Activated naive CD4-positive, alpha-beta T cell treated with anti-CD3 and anti-CD28 coated beads, Interleukin-2, amount 50 U/mL, for 72 hours (primary cell): ENCODE results near the gene PRPF19. TPM values are rescaled to one million over a fixed set of nuclear protein-coding genes. Genes with fewer than 3 reads are reported as not detected.

ENCODE experiments used
- ATAC-seq, 2 donors: fragments of 150-1000 bp; cut with Tn5 transposase; 2 replicates each; pipeline ENCODE4 v1.10.0; 2021; ENCODE audit warnings: mild to moderate bottlenecking in 2 of 2, moderate library complexity in 2 of 2
- DNase-seq, 2 donors: peaks; one replicate each; pipeline ENCODE4 v3.0.0; 2021 to 2022; ENCODE audit warnings: low spot score in 2 of 2
- H3K27ac Mint-ChIP-seq, 2 donors: one replicate each; pipeline ENCODE4 v1.8.0; 2022; ENCODE audit warnings: mild to moderate bottlenecking in 2 of 2, mixed read lengths in 2 of 2
- H3K36me3 Mint-ChIP-seq, 2 donors: one replicate each; pipeline ENCODE4 v1.8.0; 2022; ENCODE audit warnings: mixed read lengths in 2 of 2
- H3K9me3 Mint-ChIP-seq, 2 donors: one replicate each; pipeline ENCODE4 v1.8.0; 2022; ENCODE audit warnings: mixed read lengths in 2 of 2
- total RNA-seq, 2 donors: library from RNA; stranded (reverse); gene quantifications; one replicate each; pipeline ENCODE4 v1.2.3, GENCODE V29; 2022

Gene PRPF19
- total RNA-seq, 2 donors from 2014 or later, result 71.0 to 149 TPM

DNA sequence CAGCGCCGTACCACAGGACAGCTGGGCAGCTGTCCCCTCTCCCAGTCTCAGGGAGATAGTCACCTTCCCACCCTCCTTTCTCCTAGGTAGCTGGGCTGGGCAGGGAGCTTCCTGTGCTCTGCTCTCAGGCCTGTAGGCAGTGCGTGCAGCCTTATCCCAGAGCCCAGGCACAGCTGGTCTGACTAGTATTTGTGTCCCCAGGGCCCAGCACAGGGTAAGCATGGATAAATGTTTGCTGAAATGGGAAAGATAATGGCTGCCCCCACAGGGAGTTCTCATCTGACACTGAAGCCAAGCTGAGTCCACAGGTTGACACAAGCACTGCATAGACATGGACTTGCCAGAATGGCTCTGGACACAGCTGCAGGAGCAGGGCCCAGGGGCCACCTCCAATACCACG, 35.8 kb upstream of the PRPF19 start:
- Mint-ChIP-seq H3K36me3 (peaks cover 0 to 4% of the 10 kb centered on the region in 2 donors), H3K9me3 (no peaks in the 10 kb centered on the region), H3K27ac (no peak overlapping the region)
- ATAC-seq (no peak), DNase-seq (no peak)

DNA sequence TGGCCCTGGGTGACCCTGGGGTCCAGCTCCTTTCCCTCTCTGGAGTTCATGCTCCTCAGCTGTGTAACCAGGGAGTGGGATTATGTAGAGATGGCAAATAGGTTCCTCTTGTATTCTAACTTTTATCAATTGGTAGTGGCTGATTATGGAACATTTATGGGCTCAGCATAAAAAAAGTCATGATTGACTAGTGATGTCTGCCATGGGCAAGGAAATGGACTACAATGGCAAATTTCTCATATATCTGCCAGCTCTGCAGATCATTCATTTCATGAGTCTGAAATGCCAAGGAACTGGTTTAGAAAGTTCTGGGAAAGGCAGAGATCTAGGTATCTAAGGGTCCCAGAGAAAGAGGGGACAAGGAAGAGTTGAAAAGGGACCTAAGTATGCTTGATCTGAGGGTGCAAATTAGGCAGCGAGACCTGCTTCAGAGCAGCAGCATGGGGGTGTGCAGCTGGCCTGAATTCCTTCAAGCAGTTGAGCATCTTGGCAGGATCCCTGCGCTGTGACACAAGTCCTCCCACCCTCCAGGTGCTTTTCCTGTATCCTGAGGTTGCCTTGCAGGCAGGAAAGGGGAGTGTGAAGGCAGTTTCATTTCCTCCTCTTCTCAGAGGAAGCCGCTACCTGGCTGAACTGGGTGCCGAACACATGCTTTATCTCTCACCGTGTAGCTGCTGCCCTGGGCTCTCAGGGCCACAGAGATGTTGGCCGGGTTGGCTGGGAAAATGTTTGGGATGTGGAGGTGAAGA, 35.2 kb upstream of the PRPF19 start:
- H3K27ac Mint-ChIP-seq, result no peak overlapping the region
- H3K36me3 Mint-ChIP-seq, result peaks cover 0 to 4% of the 10 kb centered on the region in 2 donors
- DNase-seq (no peak), ATAC-seq (no peak)
- H3K9me3 Mint-ChIP-seq, result no peaks in the 10 kb centered on the region

DNA sequence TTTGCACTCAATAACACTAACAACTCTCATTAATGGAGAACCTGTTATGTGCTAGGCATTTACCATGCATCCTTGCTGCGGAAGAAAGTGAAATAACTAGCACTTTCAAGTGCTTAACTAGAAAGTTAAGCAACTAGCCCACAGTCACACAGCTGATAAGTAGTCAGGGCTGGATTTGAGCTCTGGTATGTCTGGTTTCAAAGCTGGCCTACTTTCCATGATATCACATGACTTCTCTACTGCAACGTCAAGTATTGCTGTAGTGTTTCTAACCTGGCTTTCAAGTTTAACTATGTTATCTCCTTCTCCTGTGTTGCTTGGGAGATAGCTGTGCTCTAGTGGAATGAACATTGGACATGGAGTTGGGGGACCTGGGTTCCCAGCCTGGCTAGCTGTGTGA, 33.5 kb upstream of the PRPF19 start:
- Mint-ChIP-seq H3K36me3 (peaks cover 0 to 4% of the 10 kb centered on the region in 2 donors), H3K9me3 (no peaks in the 10 kb centered on the region), H3K27ac (no peak overlapping the region)
- DNase-seq (no peak), ATAC-seq (peak; percentile 25 to 47)

DNA sequence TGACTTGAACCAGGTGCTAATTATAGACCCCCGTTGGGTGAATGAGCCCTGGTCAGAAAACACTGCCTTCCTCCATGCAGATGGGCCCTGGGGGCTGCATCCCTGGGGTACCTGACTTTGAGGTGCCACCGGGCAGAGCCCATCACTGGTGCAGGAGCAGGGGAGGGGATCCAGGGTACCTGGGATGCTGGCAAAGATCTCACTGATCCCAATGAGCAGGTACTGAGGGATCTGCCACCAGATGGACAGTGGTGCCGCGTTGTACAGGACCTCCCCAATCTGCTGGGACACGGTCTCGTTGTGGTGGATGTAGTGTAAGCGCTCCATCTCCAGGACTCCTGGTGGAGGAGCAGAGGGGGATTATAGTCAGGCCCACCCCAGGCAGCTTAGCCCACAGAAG, 32.9 kb upstream of the PRPF19 start:
- no peak for DNase-seq
- no peak for ATAC-seq
- Mint-ChIP-seq H3K9me3 (no peaks in the 10 kb centered on the region), H3K36me3 (peaks cover 0 to 4% of the 10 kb centered on the region in 2 donors), H3K27ac (no peak overlapping the region)

DNA sequence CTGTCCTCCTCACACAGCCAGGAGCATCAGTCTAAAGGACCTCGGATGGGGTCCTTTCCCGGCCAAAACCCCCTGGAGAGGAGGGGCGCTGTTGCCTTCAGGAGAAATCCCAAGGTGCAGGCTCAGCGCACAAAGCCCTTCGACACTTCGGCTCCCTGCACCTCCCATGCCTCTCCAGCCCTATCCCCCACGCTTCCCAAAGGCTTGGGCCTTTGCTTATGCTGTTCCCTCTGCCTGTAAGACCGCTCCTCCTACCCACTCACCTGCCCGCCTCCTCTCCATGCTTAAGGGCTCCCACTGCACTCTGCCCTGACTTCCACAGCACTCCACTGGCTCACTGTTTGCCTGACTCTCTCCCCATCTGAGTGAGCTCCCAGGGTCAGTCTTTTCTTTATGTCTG, 32.1 kb upstream of the PRPF19 start:
- Mint-ChIP-seq H3K36me3 (peaks cover 0 to 4% of the 10 kb centered on the region in 2 donors), H3K27ac (peak overlapping the region in 1 of 2 donors; percentile 46), H3K9me3 (no peaks in the 10 kb centered on the region)
- no peak for ATAC-seq
- DNase-seq, result no peak

DNA sequence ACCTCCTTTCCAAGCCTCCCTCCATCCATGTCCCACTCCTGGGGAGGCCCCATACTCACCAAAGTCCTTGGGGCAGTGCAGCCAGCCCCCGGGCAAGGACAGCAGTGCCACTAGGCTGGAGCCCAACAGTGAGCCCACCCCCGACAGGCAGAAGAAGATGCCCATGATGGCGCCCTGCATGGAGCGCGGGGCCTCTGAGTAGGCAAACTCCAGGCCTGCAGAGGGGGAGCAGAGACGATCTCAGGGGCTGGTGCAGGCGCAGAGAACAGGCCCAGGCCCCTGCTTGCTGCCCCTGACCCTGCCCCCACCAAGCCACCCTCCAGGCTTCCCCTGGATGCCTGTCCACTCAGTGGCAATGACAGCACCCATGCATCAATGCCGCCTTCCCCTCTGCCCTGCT, 31.4 kb upstream of the PRPF19 start:
- DNase-seq, result no peak
- peak overlapping the region in 1 of 2 donors; percentile 58 for H3K27ac Mint-ChIP-seq

DNA sequence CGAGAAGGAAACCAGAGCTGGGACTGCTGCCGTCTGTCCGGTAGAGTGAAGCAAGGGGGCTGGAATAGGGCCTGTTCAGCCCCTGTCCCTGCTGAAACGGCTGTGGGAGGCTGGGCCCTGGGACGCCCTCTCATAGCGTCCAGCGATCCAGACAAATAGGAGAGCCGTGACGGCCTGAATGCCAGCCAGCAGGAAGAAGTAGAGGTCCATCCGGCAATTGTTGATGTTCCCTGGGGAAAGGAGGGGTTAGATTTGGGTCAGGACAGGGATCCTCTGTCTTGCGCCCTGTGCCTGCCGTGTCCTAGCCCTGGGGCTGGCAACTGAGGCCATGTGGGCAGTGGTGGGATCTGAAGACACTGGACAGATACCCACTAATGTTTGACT, 30.8 kb upstream of the PRPF19 start:
- no peak for ATAC-seq
- no peaks in the 10 kb centered on the region for H3K9me3 Mint-ChIP-seq

More for the DNA sequence above, 31.4 kb upstream of the PRPF19 start:
- H3K36me3 Mint-ChIP-seq, result peaks cover 0 to 4% of the 10 kb centered on the region in 2 donors
- ATAC-seq, result no peak
- no peaks in the 10 kb centered on the region for H3K9me3 Mint-ChIP-seq

DNA sequence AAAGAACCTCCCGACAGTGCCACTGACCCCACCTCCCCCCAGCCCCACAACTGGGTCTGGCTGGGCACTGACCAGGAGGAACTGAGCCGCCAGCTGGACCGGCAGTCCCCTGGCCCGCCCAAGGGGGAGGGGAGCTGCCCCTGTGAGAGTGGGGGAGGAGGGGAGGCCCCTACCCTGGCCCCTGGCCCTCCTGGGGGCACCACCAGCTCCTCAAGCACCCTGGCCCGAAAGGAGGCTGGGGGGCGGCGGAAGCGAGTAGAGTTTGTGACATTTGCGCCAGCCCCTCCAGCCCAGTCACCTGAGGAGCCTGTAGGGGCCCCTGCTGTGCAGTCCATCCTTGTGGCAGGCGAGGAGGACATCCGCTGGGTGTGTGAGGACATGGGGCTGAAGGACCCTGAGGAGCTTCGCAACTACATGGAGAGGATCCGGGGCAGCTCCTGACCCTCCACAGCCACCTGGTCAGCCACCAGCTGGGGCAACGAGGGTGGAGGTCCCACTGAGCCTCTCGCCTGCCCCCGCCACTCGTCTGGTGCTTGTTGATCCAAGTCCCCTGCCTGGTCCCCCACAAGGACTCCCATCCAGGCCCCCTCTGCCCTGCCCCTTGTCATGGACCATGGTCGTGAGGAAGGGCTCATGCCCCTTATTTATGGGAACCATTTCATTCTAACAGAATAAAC, 30.2 kb upstream of the PRPF19 start:
- H3K27ac Mint-ChIP-seq, result peak overlapping the region in 1 of 2 donors; percentile 72
- H3K9me3 Mint-ChIP-seq, result no peaks in the 10 kb centered on the region
- peaks cover 0 to 4% of the 10 kb centered on the region in 2 donors for H3K36me3 Mint-ChIP-seq
- no peak for ATAC-seq
- no peak for DNase-seq

More for the DNA sequence above, 30.8 kb upstream of the PRPF19 start:
- Mint-ChIP-seq H3K27ac (peak overlapping the region in 1 of 2 donors; percentile 72), H3K36me3 (peaks cover 0 to 4% of the 10 kb centered on the region in 2 donors)
- DNase-seq, result no peak

DNA sequence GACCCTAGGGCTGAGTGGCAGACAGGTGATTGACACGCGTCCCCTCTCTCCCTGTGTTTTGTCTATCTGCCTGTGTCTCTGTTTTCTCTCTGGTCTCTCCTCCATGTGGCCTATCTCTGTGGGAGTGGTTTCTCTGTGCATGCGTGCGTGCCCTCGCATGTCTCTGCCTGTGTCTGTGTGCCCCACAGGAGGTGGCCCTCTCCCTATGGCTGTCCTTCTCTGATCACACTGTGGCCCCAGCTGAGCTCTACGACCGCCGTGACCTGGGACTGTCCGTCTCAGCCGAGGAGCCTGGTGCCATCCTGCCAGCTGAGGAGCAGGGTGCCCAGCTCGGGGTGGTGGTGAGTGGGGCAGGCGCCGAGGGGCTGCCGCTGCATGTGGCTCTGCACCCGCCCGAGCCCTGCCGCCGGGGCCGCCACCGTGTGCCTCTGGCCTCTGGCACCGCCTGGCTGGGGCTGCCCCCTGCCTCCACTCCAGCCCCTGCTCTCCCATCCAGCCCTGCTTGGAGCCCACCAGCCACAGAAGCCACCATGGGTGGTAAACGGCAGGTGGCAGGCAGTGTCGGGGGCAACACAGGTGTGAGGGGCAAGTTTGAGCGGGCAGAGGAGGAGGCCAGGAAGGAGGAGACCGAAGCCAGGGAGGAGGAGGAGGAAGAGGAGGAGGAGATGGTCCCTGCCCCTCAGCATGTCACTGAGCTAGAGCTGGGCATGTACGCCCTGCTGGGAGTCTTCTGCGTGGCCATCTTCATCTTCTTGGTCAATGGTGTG, 29.5 kb upstream of the PRPF19 start:
- no peak for ATAC-seq
- DNase-seq, result no peak
- Mint-ChIP-seq H3K27ac (no peak overlapping the region), H3K36me3 (no peaks in the 10 kb centered on the region), H3K9me3 (no peaks in the 10 kb centered on the region)

DNA sequence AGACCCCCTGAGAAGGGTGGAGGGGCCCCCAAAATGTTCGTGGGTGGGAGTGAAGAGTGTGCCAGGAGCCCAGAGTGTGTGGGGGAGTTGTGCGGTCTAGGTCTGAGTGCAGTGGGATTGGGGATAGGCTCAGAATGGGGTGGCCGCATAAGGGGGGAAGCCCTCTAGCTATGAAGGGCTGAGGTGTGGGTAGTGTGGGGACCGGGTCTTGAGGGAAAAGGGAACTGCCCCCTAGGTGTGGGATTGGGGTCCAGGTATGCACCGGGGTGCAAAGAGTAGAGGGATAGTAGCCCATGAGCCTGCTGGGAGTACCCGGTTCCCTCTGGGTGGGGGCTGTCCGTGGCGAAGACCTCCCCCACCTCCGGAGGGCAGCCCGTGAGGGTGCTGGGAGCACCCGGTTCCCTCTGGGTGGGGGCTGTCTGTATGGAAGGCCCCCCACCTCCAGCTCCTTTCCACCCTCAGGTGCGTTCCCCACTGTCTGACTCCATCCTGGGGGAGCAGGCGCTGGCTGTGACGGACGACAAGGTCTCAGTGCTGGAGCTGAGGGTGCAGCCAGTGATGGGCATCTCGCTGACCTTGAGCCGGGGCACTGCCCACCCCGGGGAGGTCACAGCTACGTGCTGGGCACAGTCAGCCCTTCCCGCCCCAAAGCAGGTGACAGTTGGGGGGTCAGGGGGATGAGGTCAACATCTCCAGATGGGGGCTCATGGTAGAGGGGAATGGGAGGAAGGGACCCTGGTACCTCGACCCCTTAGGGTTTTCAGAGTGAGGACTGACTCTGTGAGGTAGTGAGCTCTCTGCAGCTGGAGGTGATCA, 28.6 kb upstream of the PRPF19 start:
- DNase-seq (no peak), ATAC-seq (no peak)
- Mint-ChIP-seq H3K9me3 (no peaks in the 10 kb centered on the region), H3K27ac (peak overlapping the region in 1 of 2 donors; percentile 55), H3K36me3 (no peaks in the 10 kb centered on the region)

DNA sequence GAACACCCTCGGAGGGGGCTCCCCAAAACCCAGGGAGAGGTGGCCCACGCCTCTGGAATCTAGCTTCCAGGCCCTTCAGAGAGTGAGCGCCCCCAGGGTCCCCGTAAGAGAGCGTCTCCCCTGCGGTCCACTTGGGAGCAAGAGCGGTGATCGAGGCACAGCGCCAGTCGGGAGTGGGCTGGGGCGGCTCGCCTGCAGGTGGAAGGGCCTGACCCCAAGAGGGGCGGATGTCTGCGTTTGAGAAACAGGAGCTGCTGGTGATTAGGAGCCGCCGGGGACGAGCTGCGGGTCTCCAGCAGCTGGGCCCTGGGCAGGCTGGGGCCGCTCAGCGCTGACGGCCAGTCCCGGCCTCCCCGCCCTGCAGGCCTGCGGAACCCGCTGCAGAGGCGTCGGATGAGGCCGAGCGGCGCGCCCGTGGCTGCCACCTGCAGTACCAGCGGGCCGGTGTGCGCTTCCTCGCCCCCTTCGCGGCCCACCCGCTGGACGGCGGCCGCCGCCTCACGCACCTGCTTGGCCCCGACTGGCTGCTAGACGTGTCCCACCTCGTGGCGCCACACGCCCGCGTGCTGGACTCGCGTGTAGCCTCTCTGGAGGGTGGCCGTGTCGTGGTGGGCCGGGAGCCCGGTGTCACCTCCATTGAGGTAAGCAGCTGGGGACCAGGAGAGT, 27.9 kb upstream of the PRPF19 start:
- Mint-ChIP-seq H3K36me3 (no peaks in the 10 kb centered on the region), H3K9me3 (no peaks in the 10 kb centered on the region), H3K27ac (no peak overlapping the region)
- DNase-seq (no peak), ATAC-seq (no peak)

DNA sequence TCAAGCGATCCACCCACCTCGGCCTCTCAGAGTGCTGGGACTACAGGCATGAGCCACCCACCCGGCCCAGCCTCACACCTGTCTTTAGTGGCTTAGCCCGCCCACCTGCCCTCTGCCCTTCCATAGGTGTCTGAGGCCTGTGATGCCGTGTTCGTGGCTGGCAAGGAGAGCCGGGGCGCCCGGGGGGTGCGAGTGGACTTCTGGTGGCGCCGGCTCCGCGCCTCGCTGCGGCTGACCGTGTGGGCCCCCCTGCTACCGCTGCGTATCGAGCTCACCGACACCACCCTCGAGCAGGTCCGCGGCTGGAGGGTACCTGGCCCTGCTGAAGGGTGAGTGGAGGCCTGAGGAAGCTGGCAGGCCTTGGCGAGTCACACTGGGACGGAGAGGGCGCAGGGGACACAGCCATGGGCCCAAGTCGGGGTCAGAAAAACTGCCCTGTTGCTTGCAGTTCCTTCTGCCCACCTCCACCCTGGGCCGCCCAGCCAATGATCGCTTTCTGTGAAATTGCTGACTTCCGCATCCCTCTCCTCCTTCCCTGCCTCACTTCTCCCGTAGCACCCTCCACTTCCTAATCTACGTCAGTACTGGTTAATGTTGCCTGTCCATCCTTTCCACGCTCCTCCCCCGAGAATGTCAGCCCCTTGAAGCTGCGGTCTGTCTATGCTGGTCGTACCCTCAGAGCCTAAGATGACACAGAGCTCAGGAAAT, 27.2 kb upstream of the PRPF19 start:
- ATAC-seq, result no peak
- Mint-ChIP-seq H3K9me3 (no peaks in the 10 kb centered on the region), H3K27ac (no peak overlapping the region), H3K36me3 (no peaks in the 10 kb centered on the region)
- DNase-seq, result no peak

DNA sequence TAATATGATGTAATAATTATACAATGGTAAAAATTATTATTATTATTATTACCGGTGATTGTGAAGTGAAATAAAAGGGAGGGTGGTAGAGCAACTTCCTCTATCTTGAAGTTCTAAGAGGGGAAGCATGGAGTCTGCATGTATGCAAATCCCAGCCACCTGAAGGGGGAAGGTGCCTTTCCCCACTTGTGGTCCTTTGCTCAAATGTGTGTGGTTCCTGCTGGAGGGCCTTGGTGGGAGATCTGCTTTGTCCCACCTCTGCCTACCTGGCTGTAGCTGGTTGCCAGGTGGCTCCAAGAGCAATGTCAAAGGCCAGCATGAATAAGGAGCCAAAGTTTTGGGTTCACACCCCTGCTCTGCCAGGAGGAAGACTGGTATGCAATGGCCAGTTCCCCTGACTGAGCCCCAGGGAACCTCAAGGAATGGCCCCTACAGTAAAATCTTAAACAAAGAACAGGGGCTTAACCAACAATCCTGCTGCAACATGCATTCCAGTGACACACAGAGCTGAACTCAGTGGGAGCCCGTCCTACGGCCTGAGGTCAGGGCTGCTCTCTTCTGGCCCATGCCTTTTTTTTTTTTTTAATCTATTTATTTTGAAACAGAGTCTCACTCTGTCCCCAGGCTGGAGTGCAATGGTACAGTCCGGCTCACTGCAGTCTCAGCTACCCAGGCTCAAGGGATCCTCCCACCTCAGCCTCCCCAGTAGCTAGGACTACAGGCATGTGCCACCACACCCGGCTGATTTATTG, 26.4 kb upstream of the PRPF19 start:
- DNase-seq (no peak), ATAC-seq (no peak)
- H3K36me3 Mint-ChIP-seq, result no peaks in the 10 kb centered on the region
- no peaks in the 10 kb centered on the region for H3K9me3 Mint-ChIP-seq
- no peak overlapping the region for H3K27ac Mint-ChIP-seq

DNA sequence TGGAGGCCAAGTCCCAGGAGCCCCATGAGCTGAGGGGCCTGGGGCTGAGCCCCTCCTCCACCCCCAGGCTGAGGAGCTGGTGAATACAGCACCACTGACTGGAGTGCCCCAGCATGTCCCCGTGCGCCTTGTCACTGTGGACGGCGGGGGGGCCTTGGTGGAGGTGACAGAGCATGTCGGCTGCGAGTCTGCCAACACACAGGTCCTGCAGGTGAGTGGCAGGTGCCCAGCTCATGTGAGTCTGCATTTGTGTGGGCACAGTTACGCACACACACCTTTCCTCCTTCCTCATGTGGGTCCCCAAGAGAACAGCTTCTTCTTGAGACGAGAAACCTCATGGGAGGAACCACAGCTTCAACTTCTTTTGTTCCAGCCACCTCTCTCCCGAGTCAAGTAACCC, 25.5 kb upstream of the PRPF19 start:
- DNase-seq (no peak), ATAC-seq (no peak)
- Mint-ChIP-seq H3K27ac (no peak overlapping the region), H3K36me3 (no peaks in the 10 kb centered on the region), H3K9me3 (no peaks in the 10 kb centered on the region)

DNA sequence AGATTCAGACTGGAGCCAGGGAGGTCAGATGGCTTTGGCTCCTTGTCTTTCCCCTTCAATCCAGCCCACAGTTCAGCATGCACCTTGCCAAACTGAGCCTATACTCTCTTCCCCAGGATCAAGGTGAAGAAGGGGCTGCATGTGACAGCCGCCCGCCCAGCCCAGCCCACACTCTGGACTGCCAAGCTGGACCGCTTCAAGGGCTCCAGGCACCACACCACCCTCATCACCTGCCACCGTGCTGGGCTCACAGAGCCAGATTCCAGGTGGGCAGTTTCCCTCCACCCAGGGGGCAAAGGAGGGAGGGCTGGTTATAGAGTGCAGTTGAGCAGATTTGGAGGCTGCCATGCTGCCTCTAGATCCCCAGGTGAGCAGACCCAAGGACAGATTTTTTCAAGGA, 24.0 kb upstream of the PRPF19 start:
- DNase-seq, result no peak
- no peak for ATAC-seq
- Mint-ChIP-seq H3K36me3 (no peaks in the 10 kb centered on the region), H3K9me3 (no peaks in the 10 kb centered on the region), H3K27ac (no peak overlapping the region)
